Activated CD8-positive, alpha-beta memory T cell treated with anti-CD3 and anti-CD28 coated beads for 1 hour (primary cell): ENCODE data around the gene PMAIP1.

Experiments used
- DNase-seq, 2 donors: peaks; one replicate each; pipeline ENCODE4 v3.0.0-alpha.2; 2020; ENCODE audit warnings: low read depth in 1 of 2; ENCODE audit errors: extremely low read depth in 1 of 2

Gene PMAIP1

DNA sequence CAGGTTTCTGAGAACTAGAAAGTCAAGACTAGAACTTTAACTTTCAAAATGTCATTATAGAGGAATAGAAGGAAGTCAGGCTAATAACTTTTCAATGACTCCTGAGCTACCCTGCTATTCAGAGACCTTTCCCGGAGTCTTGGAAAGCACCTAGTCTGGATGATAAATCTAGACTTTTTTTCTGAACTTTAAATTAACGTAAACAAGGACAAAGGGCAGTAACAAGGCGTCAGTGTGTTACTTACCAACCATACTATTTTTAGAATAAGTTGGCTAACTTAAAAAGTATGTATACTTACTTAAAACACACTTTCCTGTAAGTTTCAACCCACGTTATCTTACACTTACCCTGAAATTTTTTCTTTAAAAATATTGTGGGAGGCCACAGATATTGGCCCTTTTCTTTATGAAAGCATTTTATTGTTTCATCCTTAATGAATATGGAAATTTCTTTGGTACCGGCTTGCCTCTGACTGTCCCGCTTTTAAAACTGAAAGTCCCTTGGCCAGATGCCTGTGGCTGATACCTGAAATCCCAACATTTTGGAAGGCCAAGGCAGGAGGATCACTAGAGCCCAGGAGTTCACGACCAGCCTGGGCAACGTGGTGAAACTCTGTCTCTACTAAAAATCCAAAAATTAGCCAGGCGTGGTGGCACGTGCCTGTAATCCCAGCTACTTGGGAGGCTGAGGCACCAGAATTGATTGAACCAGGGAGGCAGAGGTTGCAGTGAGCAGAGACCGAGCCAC, 9.7 kb downstream of the PMAIP1 start:
- no peak for DNase-seq

DNA sequence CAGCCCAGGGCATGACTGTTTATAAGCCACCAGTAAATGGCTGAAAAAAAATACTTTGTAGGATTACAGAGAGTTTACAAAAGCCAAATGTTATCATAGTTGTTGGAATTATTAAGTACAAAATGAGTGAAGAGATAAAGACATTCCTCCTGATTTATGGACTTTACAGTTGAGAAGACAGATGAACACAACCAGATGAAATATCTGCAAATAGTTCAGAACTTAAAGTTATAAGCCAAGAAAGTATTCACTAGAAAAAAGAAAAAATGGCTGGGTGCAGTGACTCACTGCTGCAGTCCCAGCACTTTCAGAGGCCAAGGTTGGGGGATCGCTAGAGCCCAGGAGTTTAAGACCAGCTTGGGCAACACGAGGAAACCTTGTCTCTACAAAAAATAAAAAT, 11.2 kb downstream of the PMAIP1 start:
- DNase-seq = no peak

GRCh38 chr18:59911600-59911999, 11.8 kb downstream of the PMAIP1 start:
- no peak for DNase-seq

GRCh38 chr18:59912007-59912550, 12.3 kb downstream of the PMAIP1 start:
- DNase-seq = no peak

- DNase-seq = no peak
Measured at GRCh38 chr18:59915606-59916005, 15.8 kb downstream of the PMAIP1 start.

DNA sequence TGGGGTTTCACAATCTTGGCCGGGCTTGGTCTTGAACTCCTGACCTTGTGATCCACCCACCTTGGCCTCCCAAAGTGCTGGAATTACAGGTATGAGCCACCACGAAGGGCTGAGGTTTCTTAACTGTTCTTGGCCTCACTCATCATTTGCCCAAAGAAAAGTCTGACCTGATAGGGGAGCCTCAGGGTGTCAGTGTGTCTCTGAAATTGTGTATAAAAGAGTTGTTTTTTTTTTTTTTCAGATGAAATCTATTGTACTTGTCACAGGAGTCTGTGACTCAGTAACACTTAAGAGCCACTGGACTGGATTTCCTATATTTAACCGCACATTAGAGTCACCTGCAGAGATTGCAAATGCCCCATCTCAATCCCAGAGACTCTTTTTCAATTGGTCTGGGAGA, 16.9 kb downstream of the PMAIP1 start:
- DNase-seq = no peak

GRCh38 chr18:59917422-59917821, 17.6 kb downstream of the PMAIP1 start:
- DNase-seq = no peak

DNA sequence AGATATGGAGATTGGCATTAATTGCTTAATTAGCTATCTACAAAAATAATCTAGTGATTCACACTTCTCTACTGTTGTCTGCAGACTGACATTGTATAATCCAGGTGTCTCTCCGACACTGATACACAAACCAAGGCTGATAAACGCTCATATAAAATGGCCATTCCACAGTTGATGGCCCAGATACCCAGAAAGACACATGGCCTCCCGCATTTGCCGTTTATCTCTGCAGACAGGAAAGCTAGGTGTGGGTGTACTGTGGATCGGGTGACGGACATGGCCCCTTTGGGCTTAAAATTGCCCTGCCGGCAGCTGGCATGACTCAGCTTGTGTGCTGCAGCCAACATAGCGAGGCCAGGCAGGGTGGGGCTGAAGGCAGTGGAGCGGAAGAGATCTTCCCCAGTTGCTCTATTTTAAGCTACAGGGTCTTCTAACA, 18.5 kb downstream of the PMAIP1 start:
- no peak for DNase-seq

- DNase-seq = no peak
Measured at GRCh38 chr18:59918997-59919396, 19.2 kb downstream of the PMAIP1 start.

GRCh38 chr18:59921384-59921891, 21.6 kb downstream of the PMAIP1 start:
- DNase-seq = no peak

DNA sequence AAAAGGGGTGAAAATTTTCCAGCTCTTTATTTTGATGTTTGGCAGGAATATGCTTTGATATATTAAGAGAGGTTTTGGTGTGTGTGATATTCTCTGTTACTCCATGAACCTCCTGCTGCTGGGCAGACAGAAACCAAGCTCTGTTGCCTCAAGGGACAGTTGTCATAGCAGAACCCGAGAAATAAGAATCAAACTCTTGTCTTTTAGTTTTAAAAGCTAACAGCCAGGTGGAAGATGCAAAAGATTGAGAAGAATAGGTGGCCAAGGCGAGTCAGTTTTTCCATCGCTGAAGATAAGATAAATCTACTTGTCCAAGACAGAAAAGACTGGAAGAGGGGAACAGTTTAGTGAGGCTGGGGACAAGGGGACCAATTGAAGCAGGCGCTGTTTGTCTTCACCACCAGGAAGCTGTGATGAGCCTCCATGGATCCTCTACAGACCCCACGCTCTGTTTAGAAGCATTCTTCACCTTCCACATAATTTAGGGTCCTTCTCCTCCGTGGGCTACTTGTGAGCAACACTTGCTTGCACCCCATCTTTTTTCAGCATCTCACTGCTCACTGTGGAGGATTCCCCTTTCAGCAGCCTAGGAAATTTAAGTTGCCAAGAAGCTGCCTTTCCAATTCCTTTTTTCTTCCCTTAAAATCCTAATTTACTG, 23.9 kb downstream of the PMAIP1 start:
- DNase-seq = no peak

DNA sequence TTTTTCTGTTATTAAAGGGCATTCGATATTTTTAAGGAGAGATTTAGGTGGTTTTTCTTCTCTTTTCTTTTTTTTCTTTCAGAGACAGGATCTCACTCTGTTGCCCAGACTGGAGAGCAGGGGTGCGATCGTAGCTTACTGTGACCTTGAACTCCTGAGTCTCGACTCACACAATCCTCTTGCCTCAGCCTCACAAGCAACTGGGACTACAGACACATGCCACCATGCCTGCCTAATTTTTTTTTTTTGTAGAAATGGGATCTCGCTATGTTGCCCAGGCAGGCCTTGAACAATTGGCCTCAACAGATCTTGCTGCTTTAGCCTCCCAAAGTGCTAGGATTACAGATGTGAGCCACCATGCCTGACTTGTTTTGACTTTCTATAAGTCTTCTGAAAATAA, 26.3 kb downstream of the PMAIP1 start:
- no peak for DNase-seq

DNA sequence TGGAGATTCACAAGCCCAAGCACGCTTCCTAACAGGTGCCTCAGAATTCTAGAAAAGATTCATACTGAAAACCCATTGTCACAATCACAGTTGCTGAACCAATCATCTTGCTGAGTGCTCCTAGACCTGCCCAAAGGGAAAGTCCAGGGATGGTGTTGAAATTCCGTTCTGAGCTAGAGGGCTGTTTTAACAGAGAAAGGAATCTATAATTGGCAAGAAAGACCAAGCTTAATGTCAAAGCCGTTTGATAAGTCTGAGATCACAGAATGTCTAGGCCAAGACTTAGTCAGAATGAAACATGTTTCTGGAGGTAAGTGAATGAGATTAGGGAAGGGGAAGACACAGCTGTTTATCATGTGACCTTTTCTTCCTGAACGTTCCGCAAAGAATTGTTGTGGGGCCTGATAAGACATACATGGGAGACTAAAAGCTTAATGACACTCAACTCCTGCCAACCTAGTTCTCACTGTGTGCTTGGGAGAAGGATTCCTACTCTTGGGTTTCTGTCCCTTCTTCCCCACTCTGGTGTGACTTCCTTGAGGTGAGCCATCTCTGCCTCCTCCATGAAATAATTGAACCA, 27.5 kb downstream of the PMAIP1 start:
- no peak for DNase-seq

DNA sequence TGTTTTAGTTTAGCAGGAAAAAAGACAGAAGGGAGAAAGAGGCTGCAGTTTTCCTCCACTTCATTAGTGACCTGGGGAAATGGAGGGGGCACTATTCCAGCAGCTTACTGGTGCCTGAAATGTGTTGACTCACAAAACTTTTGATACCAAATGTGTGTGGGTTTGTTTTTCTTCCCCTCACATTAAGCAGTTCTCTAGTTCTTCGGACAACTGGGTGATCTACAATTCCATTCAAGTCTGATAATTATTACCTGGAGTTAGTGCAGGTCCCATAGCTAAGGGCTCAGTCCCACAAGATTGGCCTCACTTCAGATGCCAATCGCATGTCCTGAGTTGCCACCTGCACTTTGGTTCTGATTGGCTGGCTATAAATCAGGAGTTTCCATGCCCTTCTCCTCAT, 28.4 kb downstream of the PMAIP1 start:
- no peak for DNase-seq

GRCh38 chr18:59929621-59930295, 30.0 kb downstream of the PMAIP1 start:
- DNase-seq = no peak

DNA sequence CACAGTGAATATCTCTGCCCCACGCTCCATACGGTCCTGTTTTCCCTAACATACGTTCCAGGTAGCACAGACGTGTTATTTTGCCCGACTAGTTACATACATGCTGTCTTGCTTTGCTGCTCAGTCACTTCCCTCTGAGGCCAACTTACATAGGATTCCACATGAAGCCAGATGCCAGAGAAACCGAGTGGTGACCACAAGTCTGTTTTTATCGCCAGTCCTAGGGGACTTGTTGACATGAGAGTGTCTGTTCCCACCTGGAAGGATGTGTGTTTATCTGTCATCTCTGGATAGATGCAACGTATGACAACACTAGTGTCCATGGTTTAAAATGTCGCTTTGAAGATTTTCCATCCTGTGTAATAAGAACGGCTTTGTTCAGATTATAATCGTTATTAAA, 32.6 kb downstream of the PMAIP1 start:
- DNase-seq = no peak

DNA sequence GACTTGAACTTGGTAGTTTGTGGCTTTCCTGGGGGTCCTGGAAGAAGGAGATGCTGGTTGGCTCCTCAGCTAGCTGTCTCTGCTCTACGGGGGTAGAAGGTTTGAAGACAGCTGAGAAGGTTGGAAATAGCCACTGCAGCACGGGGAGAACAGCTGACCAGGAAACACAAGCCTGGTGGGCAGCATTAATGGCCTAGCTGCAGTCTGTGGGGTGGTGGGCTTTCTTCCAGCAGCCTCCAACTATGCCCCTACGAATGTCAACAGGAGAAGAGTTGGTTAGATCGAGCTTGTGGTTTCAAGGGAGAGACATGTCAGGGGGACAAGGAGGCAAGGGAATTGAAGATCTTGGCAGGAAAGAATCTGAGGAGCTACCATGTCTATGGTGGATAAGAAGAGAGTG, 38.9 kb downstream of the PMAIP1 start:
- no peak for DNase-seq

GRCh38 chr18:59939127-59939526, 39.3 kb downstream of the PMAIP1 start:
- DNase-seq = no peak

DNA sequence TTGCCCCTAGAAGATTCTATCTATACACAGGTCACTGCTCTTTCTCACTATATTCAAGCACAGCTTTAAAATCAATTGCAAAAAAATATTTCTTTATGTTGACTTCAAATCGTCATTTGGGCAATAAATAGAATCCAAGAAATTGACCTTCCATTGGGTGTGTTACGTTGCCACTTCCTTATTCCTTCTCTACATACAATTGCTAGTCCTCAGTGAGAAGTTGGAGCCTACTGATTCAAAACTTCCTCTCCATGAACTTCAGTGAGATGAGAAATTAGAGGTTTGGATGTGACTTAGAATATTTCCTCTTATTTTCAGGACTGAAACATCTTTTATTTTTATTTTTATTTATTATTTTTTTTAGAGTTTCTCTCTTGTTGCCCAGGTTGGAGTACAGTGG, 40.3 kb downstream of the PMAIP1 start:
- no peak for DNase-seq

- DNase-seq = no peak
Measured at GRCh38 chr18:59941331-59941730, 41.5 kb downstream of the PMAIP1 start.

- no peak for DNase-seq
Measured at GRCh38 chr18:59942601-59943000, 42.8 kb downstream of the PMAIP1 start.
